Mucosa of rectum (tissue), 2 donors: ENCODE results near the gene CST3.
A peak's percentile ranks its signal among the peaks of the same experiment; 100 is the strongest.
"Not testable (repeated sequence)": the region's sequence is repeated elsewhere in the genome, so short reads cannot be mapped to it uniquely, and the experiment has no call there.

Source experiments
- H3K27ac ChIP-seq, 2 donors: one replicate each; pipeline ENCODE4 v1.7.0; 2013; ENCODE audit warnings: inconsistent platforms in 2 of 2, low read depth in 2 of 2, low read length in 2 of 2
- H3K27me3 ChIP-seq, 2 donors: one replicate each; pipeline ENCODE4 v1.7.0; 2013; ENCODE audit warnings: low read length in 2 of 2; ENCODE audit not compliant: control insufficient read depth in 2 of 2, insufficient read depth in 2 of 2
- H3K36me3 ChIP-seq, 2 donors: one replicate each; pipeline ENCODE4 v1.7.0; 2013; ENCODE audit warnings: low read length in 2 of 2; ENCODE audit not compliant: control insufficient read depth in 2 of 2, insufficient read depth in 2 of 2
- H3K4me1 ChIP-seq, 2 donors: one replicate each; pipeline ENCODE4 v1.7.0; 2013; ENCODE audit warnings: low read length in 2 of 2, mild to moderate bottlenecking in 1 of 2; ENCODE audit not compliant: control insufficient read depth in 2 of 2, insufficient read depth in 2 of 2
- H3K4me3 ChIP-seq, 2 donors: one replicate each; pipeline ENCODE4 v1.7.0; 2013; ENCODE audit warnings: low read length in 2 of 2
- H3K9ac ChIP-seq, 2 donors: one replicate each; pipeline ENCODE4 v1.7.0; 2013; ENCODE audit warnings: low read length in 2 of 2, low read depth in 1 of 2, mild to moderate bottlenecking in 1 of 2
- H3K9me3 ChIP-seq, 2 donors: one replicate each; pipeline ENCODE4 v1.7.0; 2013; ENCODE audit warnings: low read length in 2 of 2; ENCODE audit not compliant: control insufficient read depth in 2 of 2
- donor health status: healthy.
- donor health status: Normal muscosa, but diverticular disease.

The CST3 gene, protein sequence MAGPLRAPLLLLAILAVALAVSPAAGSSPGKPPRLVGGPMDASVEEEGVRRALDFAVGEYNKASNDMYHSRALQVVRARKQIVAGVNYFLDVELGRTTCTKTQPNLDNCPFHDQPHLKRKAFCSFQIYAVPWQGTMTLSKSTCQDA

DNA sequence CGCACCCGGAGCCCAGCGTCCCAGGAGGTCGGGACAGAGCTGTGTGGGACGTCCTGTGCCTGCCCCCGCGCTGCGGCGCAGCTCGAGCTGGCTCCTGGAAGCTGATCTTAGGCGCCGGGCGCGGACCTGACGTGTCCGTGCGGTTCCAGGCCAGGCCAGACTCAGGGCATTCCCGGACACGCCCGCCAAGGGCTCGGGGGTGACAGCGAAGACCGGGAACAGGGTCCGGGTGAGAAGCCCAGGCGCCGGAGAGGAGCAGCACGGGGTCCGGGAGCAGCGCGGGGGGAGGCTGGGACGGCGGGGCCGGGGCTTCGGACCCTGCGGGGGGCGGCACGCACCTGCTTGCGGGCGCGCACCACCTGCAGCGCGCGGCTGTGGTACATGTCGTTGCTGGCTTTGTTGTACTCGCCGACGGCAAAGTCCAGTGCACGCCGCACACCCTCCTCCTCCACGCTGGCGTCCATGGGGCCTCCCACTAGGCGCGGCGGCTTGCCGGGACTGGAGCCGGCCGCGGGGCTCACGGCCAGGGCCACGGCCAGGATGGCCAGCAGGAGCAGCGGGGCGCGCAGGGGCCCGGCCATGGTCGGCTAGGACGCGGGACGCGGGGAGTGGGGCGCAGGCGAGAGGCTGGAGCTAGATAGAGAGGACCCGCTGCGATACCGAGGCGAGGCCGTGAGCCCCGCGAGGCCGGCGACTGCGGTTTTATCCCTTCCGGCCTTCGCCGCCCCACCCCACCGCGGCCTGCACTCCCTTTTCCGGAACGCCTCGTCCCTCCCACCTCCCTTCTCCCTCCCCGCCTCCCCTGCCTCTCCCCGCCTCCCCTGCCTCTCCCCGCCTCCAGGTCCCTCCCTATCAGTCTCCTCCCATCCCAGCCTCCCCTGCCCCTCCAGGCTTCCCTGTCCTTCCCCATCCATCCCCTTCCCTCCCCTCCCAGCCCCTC is at the start of gene CST3:
Gene CST3 (minus strand): TSS at position 674 of the 940 bp plus-strand sequence. CDS start 93 bp downstream, at position 581.
- no peaks in the 10 kb centered on the region for H3K27me3 ChIP-seq
- peak within 1 kb of the TSS; percentile 94 to 97 for H3K27ac ChIP-seq
- peaks cover 17 to 20% of the 10 kb centered on the region in 2 donors for H3K36me3 ChIP-seq
- H3K4me3 ChIP-seq = peak within 1 kb of the TSS; percentile 81 to 86
- peaks cover 18 to 24% of the 10 kb centered on the region in 2 donors for H3K4me1 ChIP-seq
- H3K9me3 ChIP-seq = no peaks in the 10 kb centered on the region
- H3K9ac ChIP-seq = peak within 1 kb of the TSS; percentile 68 to 93

DNA sequence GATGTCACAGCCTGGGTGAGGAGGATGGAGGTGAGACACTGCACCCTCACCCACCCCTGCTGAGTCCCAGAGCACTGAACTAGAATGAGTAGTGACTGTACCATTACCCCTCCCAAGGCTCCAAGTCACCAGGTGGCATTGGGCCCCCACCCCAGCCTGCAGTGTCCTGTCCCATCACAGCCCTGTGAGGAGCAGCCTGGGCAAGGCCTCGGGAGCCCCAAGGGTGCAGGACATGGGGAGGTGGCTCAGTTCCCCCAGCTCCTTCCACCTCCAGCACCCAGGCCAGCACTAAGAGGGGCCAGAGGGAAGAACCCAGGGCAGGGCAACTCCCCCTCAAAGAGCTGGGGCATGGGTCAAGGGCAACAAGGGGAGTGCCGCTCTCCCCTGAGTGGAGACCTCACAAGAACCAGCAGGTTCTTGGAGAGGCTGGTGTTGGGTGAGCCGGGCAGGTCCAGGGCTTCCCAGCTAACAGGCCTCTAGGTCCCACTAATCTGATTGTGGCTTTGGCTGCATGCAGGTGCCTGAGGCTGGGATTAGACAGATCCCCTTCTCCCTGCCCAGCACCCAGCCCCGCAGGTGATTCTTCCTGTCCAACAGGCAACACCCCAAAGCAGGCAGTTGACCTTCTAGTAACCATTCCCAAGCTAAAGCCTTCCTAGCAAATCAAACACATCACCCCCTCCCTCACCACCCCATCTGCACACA is 48.4 kb upstream of the CST3 start:
- Histone ChIP-seq H3K36me3 (no peaks in the 10 kb centered on the region), H3K9me3 (no peaks in the 10 kb centered on the region), H3K27ac (no peak overlapping the region), H3K9ac (no peak overlapping the region), H3K4me1 (no peaks in the 10 kb centered on the region), H3K27me3 (no peaks in the 10 kb centered on the region), H3K4me3 (no peak overlapping the region)

DNA sequence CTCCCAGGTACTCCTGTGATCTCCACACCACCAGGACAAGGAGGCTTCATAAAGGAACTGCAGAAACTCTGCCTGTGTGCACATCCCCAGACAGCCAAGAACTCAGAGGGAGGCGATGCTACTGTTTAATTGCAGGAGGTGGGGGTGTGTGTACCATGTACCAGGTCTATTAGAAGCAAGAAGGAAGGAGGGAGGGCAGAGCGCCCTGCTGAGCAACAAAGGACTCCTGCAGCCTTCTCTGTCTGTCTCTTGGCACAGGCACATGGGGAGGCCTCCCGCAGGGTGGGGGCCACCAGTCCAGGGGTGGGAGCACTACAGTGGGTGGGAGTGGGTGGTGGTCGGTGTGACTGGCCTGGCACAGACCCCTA is 47.8 kb upstream of the CST3 start:
- H3K27ac ChIP-seq, H3K4me3 ChIP-seq, H3K27me3 ChIP-seq, H3K36me3 ChIP-seq, H3K9ac ChIP-seq, H3K4me1 ChIP-seq, H3K9me3 ChIP-seq: not testable (repeated sequence)

DNA sequence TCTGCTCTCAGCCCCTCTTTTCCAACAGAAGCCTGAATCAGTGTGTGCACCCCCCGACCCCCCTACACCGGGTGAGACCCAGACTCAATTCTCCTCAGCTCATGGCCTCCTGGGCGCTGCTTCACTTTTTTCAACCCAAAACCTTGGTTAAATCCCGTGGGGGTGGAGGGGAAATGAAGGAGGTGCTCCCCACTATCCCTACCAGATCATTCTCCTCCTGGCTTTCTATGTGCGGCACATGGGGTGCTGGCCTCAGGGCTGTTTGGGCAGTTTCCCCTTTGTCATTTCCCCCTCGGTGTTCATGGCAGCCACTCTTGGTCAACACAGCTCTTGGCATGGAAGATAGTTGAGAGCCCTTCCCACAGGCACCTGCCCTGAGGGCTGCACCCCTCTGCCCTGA is 46.5 kb upstream of the CST3 start:
- H3K27ac ChIP-seq = no peak overlapping the region
- no peaks in the 10 kb centered on the region for H3K27me3 ChIP-seq
- H3K9ac ChIP-seq = no peak overlapping the region
- H3K4me3 ChIP-seq = no peak overlapping the region
- no peaks in the 10 kb centered on the region for H3K36me3 ChIP-seq
- no peaks in the 10 kb centered on the region for H3K4me1 ChIP-seq
- H3K9me3 ChIP-seq = no peaks in the 10 kb centered on the region

DNA sequence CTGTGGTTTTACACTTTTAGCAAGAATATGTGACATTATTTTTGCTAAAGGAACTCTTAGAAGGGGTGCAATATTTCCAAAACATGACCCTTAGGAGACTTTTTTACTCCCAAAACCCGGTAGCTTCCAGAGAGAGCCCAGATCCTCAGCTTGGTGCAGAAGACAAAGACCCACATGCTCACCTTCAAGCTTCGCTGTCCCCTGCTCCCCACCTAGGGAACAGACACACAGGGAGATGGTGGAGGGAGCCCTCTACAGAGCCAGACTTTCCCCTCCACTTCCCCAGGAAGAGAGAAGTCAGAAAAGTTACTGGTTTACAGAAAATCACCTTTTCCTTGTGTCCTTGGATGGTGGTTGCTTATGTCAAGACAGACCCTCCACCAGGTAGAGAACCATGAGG is 46.1 kb upstream of the CST3 start:
- Histone ChIP-seq H3K4me3 (no peak overlapping the region), H3K36me3 (no peaks in the 10 kb centered on the region), H3K4me1 (no peaks in the 10 kb centered on the region), H3K9me3 (no peaks in the 10 kb centered on the region), H3K27ac (no peak overlapping the region), H3K27me3 (peaks cover 0 to 3% of the 10 kb centered on the region in 2 donors), H3K9ac (no peak overlapping the region)

DNA sequence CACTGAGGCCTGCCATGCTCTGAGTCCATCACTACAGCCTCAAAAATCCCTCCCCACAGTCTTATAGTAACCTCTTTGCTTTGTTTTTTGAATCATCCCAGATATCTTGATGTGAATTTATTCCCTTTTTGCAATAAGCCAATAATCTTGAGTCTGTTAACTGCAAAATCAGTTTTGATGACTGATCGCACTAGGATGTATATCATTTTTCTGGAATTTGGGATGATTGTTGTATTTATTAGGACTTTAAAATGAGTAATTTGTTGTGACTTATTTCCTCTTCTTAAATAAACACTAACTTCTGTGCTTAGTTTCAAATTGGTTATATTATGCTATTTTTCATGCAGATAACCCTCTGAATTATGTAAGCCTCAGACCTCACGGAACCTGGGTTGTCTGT is 45.5 kb upstream of the CST3 start:
- Histone ChIP-seq H3K4me1 (no peaks in the 10 kb centered on the region), H3K27me3 (peaks cover 0 to 3% of the 10 kb centered on the region in 2 donors), H3K4me3 (no peak overlapping the region), H3K9ac (no peak overlapping the region), H3K36me3 (no peaks in the 10 kb centered on the region), H3K27ac (no peak overlapping the region), H3K9me3 (no peaks in the 10 kb centered on the region)

DNA sequence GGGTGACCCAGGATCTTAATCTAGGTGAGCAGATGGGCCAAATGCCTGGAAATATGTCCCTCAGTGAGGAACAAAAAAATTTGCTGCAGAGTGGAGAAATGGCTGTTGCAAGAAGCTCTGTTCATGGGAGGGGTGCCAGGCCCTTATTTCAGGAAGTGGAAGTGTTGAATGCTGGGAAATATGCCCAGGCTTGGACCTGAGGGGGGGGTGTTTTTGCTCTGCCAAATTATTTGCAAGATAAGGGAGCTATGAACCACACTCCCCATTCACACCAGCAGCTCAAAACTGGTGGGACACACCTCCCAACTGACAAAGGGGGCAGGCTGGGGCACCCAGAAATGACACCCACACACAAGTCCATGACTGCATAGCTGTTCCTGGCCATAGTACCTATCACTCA is 42.4 kb upstream of the CST3 start:
- Histone ChIP-seq H3K4me1 (no peaks in the 10 kb centered on the region), H3K36me3 (no peaks in the 10 kb centered on the region), H3K9ac (no peak overlapping the region), H3K27ac (no peak overlapping the region), H3K4me3 (no peak overlapping the region), H3K27me3 (peaks cover 0 to 3% of the 10 kb centered on the region in 2 donors), H3K9me3 (no peaks in the 10 kb centered on the region)

DNA sequence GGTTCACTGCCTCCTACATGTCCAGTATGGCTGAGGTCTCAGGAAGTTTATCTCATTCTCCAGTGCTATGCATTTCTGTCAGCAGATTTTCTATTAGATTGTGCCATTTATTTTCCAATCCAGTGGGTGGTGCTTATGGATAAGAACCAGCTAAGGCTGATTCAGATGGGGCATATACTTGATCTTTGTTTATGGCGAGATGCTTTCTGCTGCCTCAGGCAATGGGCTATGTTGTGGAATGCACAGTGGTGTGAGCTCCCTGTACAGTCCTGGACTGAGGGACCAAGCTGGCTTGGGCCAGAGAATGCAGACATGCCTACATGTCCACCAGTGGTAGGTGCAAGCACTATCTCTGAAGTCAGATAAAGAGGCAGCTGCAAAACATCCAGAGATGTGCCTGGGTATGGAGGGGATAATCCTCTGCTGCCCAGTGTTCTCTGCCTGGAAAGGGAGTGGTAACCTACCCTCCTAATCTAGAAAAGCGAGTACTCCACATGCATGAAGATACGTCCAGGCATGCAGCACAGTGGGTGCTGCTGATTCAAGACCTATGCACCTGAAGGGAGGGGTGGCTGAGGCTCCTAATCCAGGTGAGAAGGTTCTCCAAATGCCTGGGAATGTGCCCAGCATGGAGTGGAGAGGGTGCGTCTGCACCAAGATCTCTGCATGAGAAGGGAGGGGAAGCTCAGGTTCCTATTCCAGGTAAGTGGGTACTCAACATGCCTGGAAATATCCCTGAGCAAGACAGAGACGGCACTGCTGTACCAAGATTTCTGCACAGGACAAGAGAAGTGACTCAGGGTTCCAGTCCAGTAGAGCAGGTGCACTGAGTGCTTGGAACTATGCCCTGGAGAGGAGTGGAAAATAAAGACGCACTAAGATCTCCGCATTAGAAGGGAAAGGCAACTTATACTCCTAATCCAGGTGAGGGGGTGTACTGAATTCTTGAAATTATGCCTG is 41.7 kb upstream of the CST3 start:
- Histone ChIP-seq H3K4me3 (no peak overlapping the region), H3K4me1 (no peaks in the 10 kb centered on the region), H3K27me3 (peaks cover 0 to 3% of the 10 kb centered on the region in 2 donors), H3K9me3 (no peaks in the 10 kb centered on the region), H3K9ac (no peak overlapping the region), H3K36me3 (no peaks in the 10 kb centered on the region), H3K27ac (no peak overlapping the region)

DNA sequence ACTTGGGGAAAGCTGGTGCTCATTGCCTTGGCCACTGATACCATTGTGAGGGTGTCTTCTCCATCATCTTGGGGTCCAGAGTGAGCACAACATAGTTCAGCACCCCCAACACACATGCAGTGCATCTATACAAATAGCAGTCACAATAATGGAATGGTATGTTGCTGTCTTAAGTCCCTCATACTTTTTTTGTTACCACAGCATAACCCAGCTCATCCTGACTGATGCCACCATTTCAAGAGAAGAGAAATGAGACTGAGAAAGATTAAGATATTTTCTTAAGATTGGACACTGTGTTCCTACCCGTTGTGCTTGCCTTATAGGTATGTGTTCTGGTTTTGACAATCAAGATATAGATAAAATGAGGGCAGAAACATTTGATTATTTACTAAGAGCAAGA is 35.5 kb upstream of the CST3 start:
- no peaks in the 10 kb centered on the region for H3K9me3 ChIP-seq
- no peak overlapping the region for H3K4me3 ChIP-seq
- no peak overlapping the region for H3K9ac ChIP-seq
- no peaks in the 10 kb centered on the region for H3K27me3 ChIP-seq
- H3K27ac ChIP-seq = no peak overlapping the region
- no peaks in the 10 kb centered on the region for H3K36me3 ChIP-seq
- H3K4me1 ChIP-seq = no peaks in the 10 kb centered on the region
